Neural cell (in vitro differentiated cells): Measurements from ENCODE around the gene CLK4. TPM values are rescaled to one million over a fixed set of nuclear protein-coding genes. Genes with fewer than 3 reads are reported as not detected.

ENCODE experiments used
- H2AFZ ChIP-seq: fragments of 200-600, 300-800 bp; sonication (generic), shearing (Covaris generic); 2 replicates; pipeline ENCODE4 v1.6.0; 2014; ENCODE audit warnings: low read depth, mild to moderate bottlenecking, antibody characterized with exemption, low read length, moderate library complexity
- H3F3A ChIP-seq: fragments of 200-600 bp; shearing (Covaris generic); 2 replicates; pipeline ENCODE4 v1.6.1; 2016; ENCODE audit warnings: mild to moderate bottlenecking, moderate library complexity, mixed read lengths, antibody characterized with exemption, low read length; ENCODE audit not compliant: insufficient read depth, poor library complexity, severe bottlenecking
- H3K27ac ChIP-seq: fragments of 200-600, 300-800 bp; sonication (generic), shearing (Covaris generic); 2 replicates; pipeline ENCODE4 v1.5.1; 2014; ENCODE audit warnings: mild to moderate bottlenecking, low read length, moderate library complexity
- H3K27me3 ChIP-seq: fragments of 300-800, 200-600 bp; sonication (generic), shearing (Covaris generic); 2 replicates; pipeline ENCODE4 v1.6.0; 2014; ENCODE audit warnings: mild to moderate bottlenecking, low read depth, low read length, moderate library complexity; ENCODE audit not compliant: insufficient read depth
- H3K36me3 ChIP-seq: fragments of 300-800, 200-600 bp; sonication (generic), shearing (Covaris generic); 2 replicates; pipeline ENCODE4 v1.5.1; 2014; ENCODE audit warnings: mild to moderate bottlenecking, antibody characterized with exemption, low read length, moderate library complexity; ENCODE audit not compliant: insufficient read depth
- H3K4me2 ChIP-seq: fragments of 300-800, 200-600 bp; sonication (generic), shearing (Covaris generic); 2 replicates; pipeline ENCODE4 v1.6.0; 2014; ENCODE audit warnings: mild to moderate bottlenecking, low read length
- H3K4me3 ChIP-seq: fragments of 300-800, 200-600 bp; sonication (generic), shearing (Covaris generic); 2 replicates; pipeline ENCODE4 v1.5.1; 2014; ENCODE audit warnings: mild to moderate bottlenecking, low read length, moderate library complexity
- H3K79me2 ChIP-seq: fragments of 200-600 bp; shearing (Covaris generic); replicated peaks from 2 replicates; pipeline ENCODE4 v1.6.0; 2014; ENCODE audit warnings: mild to moderate bottlenecking, low read length, moderate library complexity; ENCODE audit not compliant: insufficient read depth
- H3K9ac ChIP-seq: fragments of 300-800, 200-600 bp; sonication (generic), shearing (Covaris generic); 2 replicates; pipeline ENCODE4 v1.6.1; 2016; ENCODE audit warnings: mild to moderate bottlenecking, low read length, mixed read lengths
- H3K9me2 ChIP-seq: fragments of 200-600 bp; shearing (Covaris generic); 2 replicates; pipeline ENCODE4 v1.6.1; 2016; ENCODE audit warnings: mild to moderate bottlenecking, low read length, mixed read lengths; ENCODE audit not compliant: insufficient read depth
- H3K9me3 ChIP-seq: fragments of 200-600, 300-800 bp; sonication (generic), shearing (Covaris generic); 2 replicates; pipeline ENCODE4 v1.6.1; 2016; ENCODE audit warnings: mild to moderate bottlenecking, mixed run types, low read length, moderate library complexity, mixed read lengths
- H4K20me1 ChIP-seq: fragments of 200-600 bp; shearing (Covaris generic); 2 replicates; pipeline ENCODE4 v1.6.1; 2016; ENCODE audit warnings: mild to moderate bottlenecking, mixed run types; ENCODE audit not compliant: insufficient read depth
- CTCF ChIP-seq: fragments of 450-650 bp; IDR thresholded peaks from 2 replicates; pipeline ENCODE4 v1.5.1; 2014; ENCODE audit warnings: antibody characterized with exemption, mild to moderate bottlenecking, moderate library complexity; ENCODE audit not compliant: poor library complexity, severe bottlenecking
- EP300 ChIP-seq: fragments of 450-650 bp; conservative IDR thresholded peaks from 2 replicates; pipeline ENCODE4 v1.6.1; 2014; ENCODE audit warnings: antibody characterized with exemption, mild to moderate bottlenecking, moderate library complexity; ENCODE audit not compliant: poor library complexity, severe bottlenecking
- EZH2 ChIP-seq: fragments of 200-600, 300-800 bp; shearing (Covaris generic), sonication (generic); IDR thresholded peaks from 2 replicates; pipeline ENCODE4 v1.6.1; 2014; ENCODE audit warnings: antibody characterized with exemption, low read length, borderline replicate concordance, mild to moderate bottlenecking; ENCODE audit not compliant: insufficient read depth, poor library complexity, severe bottlenecking
- MXI1 ChIP-seq: fragments of 450-650 bp; conservative IDR thresholded peaks from 2 replicates; pipeline ENCODE4 v1.6.1; 2014; ENCODE audit warnings: antibody characterized with exemption, mild to moderate bottlenecking; ENCODE audit not compliant: poor library complexity, severe bottlenecking
- POLR2AphosphoS5 ChIP-seq: IDR thresholded peaks from 2 replicates; pipeline ENCODE4 v1.6.1; 2012
- RAD21 ChIP-seq: fragments of 450-650 bp; conservative IDR thresholded peaks from 2 replicates; pipeline ENCODE4 v1.6.1; 2014; ENCODE audit warnings: antibody characterized with exemption, mild to moderate bottlenecking, moderate library complexity
- SMC3 ChIP-seq: fragments of 450-650 bp; conservative IDR thresholded peaks from 2 replicates; pipeline ENCODE4 v1.6.1; 2014; ENCODE audit warnings: antibody characterized with exemption, mild to moderate bottlenecking, moderate library complexity; ENCODE audit not compliant: poor library complexity
- TAF1 ChIP-seq: IDR thresholded peaks from 2 replicates; pipeline ENCODE4 v1.6.1; 2012; ENCODE audit warnings: low read depth
- polyA plus RNA-seq: library from polyadenylated mRNA; depleted of rRNA; stranded (reverse); fragments of >200 nt; gene quantifications from 2 replicates; pipeline ENCODE4 v1.2.3, GENCODE V29; 2014
- TF ChIP-seq, protein P1 (sequence below): IDR thresholded peaks from 2 replicates; pipeline ENCODE4 v1.6.1; 2012; ENCODE audit warnings: borderline replicate concordance

The CLK4 gene
- polyA plus RNA-seq, 1 donor from 2014 or later, result 115 TPM

DNA sequence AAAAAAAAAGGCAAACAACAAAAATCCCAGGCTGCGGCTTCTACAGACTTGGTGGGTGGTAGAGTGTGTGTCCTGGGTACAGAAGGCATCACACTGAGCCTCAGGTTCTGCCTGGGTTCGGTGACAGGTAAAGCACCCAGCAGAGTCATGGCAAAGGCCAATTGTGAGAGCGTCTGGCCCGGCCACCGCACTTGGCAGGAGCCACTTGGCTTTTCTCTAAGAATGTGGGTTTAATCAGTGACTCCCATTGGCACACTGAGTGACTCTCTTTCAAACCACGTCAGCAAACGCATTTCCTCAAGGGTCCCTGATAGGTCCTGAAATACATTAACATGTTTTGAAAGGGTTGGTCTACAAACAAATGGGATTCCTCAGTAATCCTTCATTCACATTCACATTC, 53.6 kb downstream of the CLK4 start:
- H3K9ac ChIP-seq, result no peak overlapping the region
- H3F3A ChIP-seq, result no peaks in the 10 kb centered on the region
- no peaks in the 10 kb centered on the region for H3K36me3 ChIP-seq
- H4K20me1 ChIP-seq, result no peaks in the 10 kb centered on the region
- TF ChIP-seq SMC3 (no peak), TAF1 (no peak), MXI1 (no peak), CTCF (no peak), POLR2AphosphoS5 (no peak), RAD21 (no peak), EZH2 (no peak), EP300 (no peak)
- TF ChIP-seq, protein P1, sequence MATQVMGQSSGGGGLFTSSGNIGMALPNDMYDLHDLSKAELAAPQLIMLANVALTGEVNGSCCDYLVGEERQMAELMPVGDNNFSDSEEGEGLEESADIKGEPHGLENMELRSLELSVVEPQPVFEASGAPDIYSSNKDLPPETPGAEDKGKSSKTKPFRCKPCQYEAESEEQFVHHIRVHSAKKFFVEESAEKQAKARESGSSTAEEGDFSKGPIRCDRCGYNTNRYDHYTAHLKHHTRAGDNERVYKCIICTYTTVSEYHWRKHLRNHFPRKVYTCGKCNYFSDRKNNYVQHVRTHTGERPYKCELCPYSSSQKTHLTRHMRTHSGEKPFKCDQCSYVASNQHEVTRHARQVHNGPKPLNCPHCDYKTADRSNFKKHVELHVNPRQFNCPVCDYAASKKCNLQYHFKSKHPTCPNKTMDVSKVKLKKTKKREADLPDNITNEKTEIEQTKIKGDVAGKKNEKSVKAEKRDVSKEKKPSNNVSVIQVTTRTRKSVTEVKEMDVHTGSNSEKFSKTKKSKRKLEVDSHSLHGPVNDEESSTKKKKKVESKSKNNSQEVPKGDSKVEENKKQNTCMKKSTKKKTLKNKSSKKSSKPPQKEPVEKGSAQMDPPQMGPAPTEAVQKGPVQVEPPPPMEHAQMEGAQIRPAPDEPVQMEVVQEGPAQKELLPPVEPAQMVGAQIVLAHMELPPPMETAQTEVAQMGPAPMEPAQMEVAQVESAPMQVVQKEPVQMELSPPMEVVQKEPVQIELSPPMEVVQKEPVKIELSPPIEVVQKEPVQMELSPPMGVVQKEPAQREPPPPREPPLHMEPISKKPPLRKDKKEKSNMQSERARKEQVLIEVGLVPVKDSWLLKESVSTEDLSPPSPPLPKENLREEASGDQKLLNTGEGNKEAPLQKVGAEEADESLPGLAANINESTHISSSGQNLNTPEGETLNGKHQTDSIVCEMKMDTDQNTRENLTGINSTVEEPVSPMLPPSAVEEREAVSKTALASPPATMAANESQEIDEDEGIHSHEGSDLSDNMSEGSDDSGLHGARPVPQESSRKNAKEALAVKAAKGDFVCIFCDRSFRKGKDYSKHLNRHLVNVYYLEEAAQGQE, result no peak
- H3K79me2 ChIP-seq, result no peaks in the 10 kb centered on the region
- H3K27me3 ChIP-seq, result peaks cover 28% of the 10 kb centered on the region
- no peaks in the 10 kb centered on the region for H3K9me2 ChIP-seq
- no peak overlapping the region for H3K4me2 ChIP-seq
- no peaks in the 10 kb centered on the region for H3K9me3 ChIP-seq
- no peak overlapping the region for H3K4me3 ChIP-seq
- no peak overlapping the region for H2AFZ ChIP-seq
- no peak overlapping the region for H3K27ac ChIP-seq

GRCh38 chr5:178572617-178573016, 54.2 kb downstream of the CLK4 start:
- Histone ChIP-seq H3K9me3 (no peaks in the 10 kb centered on the region), H3K79me2 (no peaks in the 10 kb centered on the region), H3K27ac (no peak overlapping the region), H3K4me3 (no peak overlapping the region), H3K27me3 (peaks cover 27% of the 10 kb centered on the region), H3K9ac (no peak overlapping the region), H3K4me2 (no peak overlapping the region), H2AFZ (no peak overlapping the region), H3F3A (no peaks in the 10 kb centered on the region), H3K36me3 (no peaks in the 10 kb centered on the region), H4K20me1 (no peaks in the 10 kb centered on the region), H3K9me2 (no peaks in the 10 kb centered on the region)
- TF ChIP-seq, protein P1, result no peak
- no peak for TF ChIP-seq MXI1
- TF ChIP-seq EP300, result no peak
- TF ChIP-seq POLR2AphosphoS5, result no peak
- TF ChIP-seq SMC3, result no peak
- TF ChIP-seq TAF1, result no peak
- no peak for TF ChIP-seq EZH2
- no peak for TF ChIP-seq RAD21
- no peak for TF ChIP-seq CTCF
